H1 (cell line): ENCODE results near the gene CAMK2B. TPM values are rescaled to one million over a fixed set of nuclear protein-coding genes. Genes with fewer than 3 reads are reported as not detected.

Source experiments
- CTCF ChIA-PET: fragments of 300-600 bp; sonication (Branson Sonifier 250); formaldehyde crosslinking; loops from one replicate; lab custom pipeline; 2021; ENCODE audit not compliant: partially characterized antibody; lab: Charles Lee
- POLR2A ChIA-PET: fragments of 300-600 bp; sonication (Branson Sonifier 250); formaldehyde crosslinking; loops from one replicate; lab custom pipeline; 2021; ENCODE audit warnings: inconsistent platforms; ENCODE audit not compliant: partially characterized antibody; lab: Charles Lee
- DNase-seq, 2 experiments: peaks; one replicate each; pipeline versions ENCODE4 v3.0.0 to v3.0.0-alpha.2; 2010 to 2022; ENCODE audit warnings: low spot score in 2 of 2, low read depth in 1 of 2, mixed read lengths in 1 of 2
- FAIRE-seq: peaks from 2 replicates; lab custom pipeline; 2011; peaks lifted over from hg19 to GRCh38; lab: Jason Lieb, UNC
- H2AFZ ChIP-seq: 2 replicates; pipeline ENCODE4 v1.8.1; 2012; ENCODE audit warnings: low read length, inconsistent platforms
- H2AK5ac ChIP-seq: 2 replicates; pipeline ENCODE4 v1.6.1; 2013; ENCODE audit warnings: low read depth, low read length
- H2BK120ac ChIP-seq: replicated peaks from 2 replicates; pipeline ENCODE3; 2013; ENCODE audit warnings: low read depth, low read length, inconsistent platforms
- H2BK12ac ChIP-seq: 2 replicates; pipeline ENCODE4 v1.6.1; 2013; ENCODE audit warnings: low read depth, low read length
- H2BK15ac ChIP-seq: 2 replicates; pipeline ENCODE4 v1.6.1; 2013; ENCODE audit warnings: low read length
- H2BK20ac ChIP-seq: 2 replicates; pipeline ENCODE4 v1.6.1; 2013; ENCODE audit warnings: low read length
- H2BK5ac ChIP-seq: 2 replicates; pipeline ENCODE4 v1.6.1; 2013; ENCODE audit warnings: low read depth, low read length
- H3K14ac ChIP-seq: 2 replicates; pipeline ENCODE4 v1.6.1; 2013; ENCODE audit warnings: inconsistent platforms; ENCODE audit not compliant: insufficient read length
- H3K18ac ChIP-seq: 2 replicates; pipeline ENCODE4 v1.6.1; 2013; ENCODE audit warnings: low read length; ENCODE audit errors: extremely low read depth
- H3K23ac ChIP-seq: 2 replicates; pipeline ENCODE4 v1.6.1; 2013; ENCODE audit warnings: inconsistent platforms; ENCODE audit not compliant: insufficient read length
- H3K23me2 ChIP-seq: 2 replicates; pipeline ENCODE4 v1.6.1; 2013; ENCODE audit warnings: low read depth, low read length
- H3K27ac ChIP-seq: 2 replicates; pipeline ENCODE4 v1.6.1; 2011; ENCODE audit warnings: low read depth, low read length, inconsistent platforms
- H3K27me3 ChIP-seq, 4 experiments: replicated peaks in 1 of 4; 1 replicate in 1 of 4; 2 replicates in 3 of 4; pipeline versions ENCODE4 v1.6.1 to v1.8.1; 2011 to 2013; ENCODE audit warnings: low read length in 3 of 4, mild to moderate bottlenecking in 3 of 4, inconsistent platforms in 2 of 4, mixed read lengths in 2 of 4, moderate library complexity in 1 of 4; ENCODE audit not compliant: control insufficient read depth in 3 of 4, insufficient read depth in 3 of 4; ENCODE audit errors: extremely low read depth in 1 of 4
- H3K36me3 ChIP-seq, 4 experiments: 2 replicates each; pipeline versions ENCODE4 v1.6.1 to v1.8.1; 2011 to 2013; ENCODE audit warnings: mild to moderate bottlenecking in 4 of 4, low read length in 3 of 4, moderate library complexity in 2 of 4, control low read depth in 1 of 4, inconsistent platforms in 1 of 4; ENCODE audit not compliant: insufficient read depth in 4 of 4, control insufficient read depth in 2 of 4
- H3K4ac ChIP-seq: replicated peaks from 2 replicates; pipeline ENCODE3; 2013; ENCODE audit warnings: low read length, low read depth, mixed read lengths, inconsistent platforms; ENCODE audit not compliant: insufficient read length
- H3K4me1 ChIP-seq, 4 experiments: replicated peaks in 1 of 4; 1 replicate in 1 of 4; 2 replicates in 3 of 4; pipeline versions ENCODE4 v1.6.1 to v1.8.1; 2011 to 2013; ENCODE audit warnings: low read length in 3 of 4, inconsistent platforms in 2 of 4, mixed read lengths in 1 of 4; ENCODE audit not compliant: insufficient read depth in 4 of 4, control insufficient read depth in 3 of 4
- H3K4me2 ChIP-seq, 2 experiments: 2 replicates each; pipeline versions ENCODE4 v1.6.1 to v1.8.1; 2011 to 2013; ENCODE audit warnings: low read depth in 2 of 2, low read length in 2 of 2, control low read depth in 1 of 2, inconsistent platforms in 1 of 2, mild to moderate bottlenecking in 1 of 2; ENCODE audit not compliant: insufficient read depth in 1 of 2
- H3K4me3 ChIP-seq, 4 experiments: fragments of 200-600, 300-600 bp in 1 of 4; sonication (generic), shearing (Covaris generic), sonication (Bioruptor Twin) in 1 of 4; 2 replicates each; pipeline versions ENCODE4 v1.5.1 to v1.8.1; 2011 to 2016; ENCODE audit warnings: low read length in 4 of 4, low read depth in 3 of 4, control low read depth in 2 of 4, inconsistent platforms in 2 of 4, mild to moderate bottlenecking in 2 of 4, mixed read lengths in 1 of 4, moderate library complexity in 1 of 4; ENCODE audit not compliant: insufficient read depth in 2 of 4; ENCODE audit errors: extremely low read depth in 1 of 4
- H3K56ac ChIP-seq: replicated peaks from 2 replicates; pipeline ENCODE3; 2013; ENCODE audit warnings: low read depth, mild to moderate bottlenecking, mixed read lengths, low read length, inconsistent platforms; ENCODE audit not compliant: insufficient read length
- H3K79me1 ChIP-seq: 2 replicates; pipeline ENCODE4 v1.6.1; 2013; ENCODE audit warnings: low read depth, low read length, control low read depth
- H3K79me2 ChIP-seq, 2 experiments: 2 replicates each; pipeline versions ENCODE4 v1.6.1 to v1.8.1; 2012 to 2013; ENCODE audit warnings: low read length in 2 of 2, mild to moderate bottlenecking in 2 of 2, inconsistent platforms in 1 of 2; ENCODE audit not compliant: insufficient read depth in 2 of 2, control insufficient read depth in 1 of 2
- H3K9ac ChIP-seq, 4 experiments: replicated peaks in 1 of 4; 1 replicate in 1 of 4; 2 replicates in 3 of 4; pipeline versions ENCODE4 v1.6.1 to v1.8.1; 2011 to 2013; ENCODE audit warnings: low read depth in 3 of 4, low read length in 3 of 4, control low read depth in 2 of 4, mild to moderate bottlenecking in 2 of 4, moderate library complexity in 2 of 4, inconsistent platforms in 1 of 4; ENCODE audit errors: extremely low read depth in 1 of 4
- H3K9me3 ChIP-seq, 2 experiments: 2 replicates each; pipeline versions ENCODE4 v1.6.1 to v1.8.1; 2012 to 2013; ENCODE audit warnings: mild to moderate bottlenecking in 2 of 2, moderate library complexity in 2 of 2, control low read depth in 1 of 2, inconsistent platforms in 1 of 2, low read depth in 1 of 2, low read length in 1 of 2, mixed read lengths in 1 of 2; ENCODE audit not compliant: insufficient read depth in 2 of 2
- H4K20me1 ChIP-seq, 2 experiments: replicated peaks in 1 of 2; 2 replicates each; pipeline versions ENCODE3 to v1.8.1; 2011 to 2013; ENCODE audit warnings: inconsistent platforms in 2 of 2, low read length in 2 of 2, mild to moderate bottlenecking in 1 of 2; ENCODE audit not compliant: insufficient read depth in 2 of 2, control insufficient read depth in 1 of 2
- H4K5ac ChIP-seq: 2 replicates; pipeline ENCODE4 v1.6.1; 2013; ENCODE audit warnings: low read length, low read depth, mixed read lengths, inconsistent platforms; ENCODE audit not compliant: insufficient read length
- H4K8ac ChIP-seq: 2 replicates; pipeline ENCODE4 v1.8.0; 2013; ENCODE audit warnings: mild to moderate bottlenecking, moderate library complexity, low read length, inconsistent platforms; ENCODE audit not compliant: insufficient read depth; ENCODE audit errors: extremely low read depth
- H4K91ac ChIP-seq: replicated peaks from 2 replicates; pipeline ENCODE3; 2013; ENCODE audit warnings: low read length, mixed read lengths, inconsistent platforms; ENCODE audit not compliant: insufficient read length
- RAD21 ChIP-seq, 2 experiments: IDR thresholded peaks in 1 of 2; conservative IDR thresholded peaks in 1 of 2; 2 replicates each; pipeline ENCODE4 v1.6.1; 2011; ENCODE audit warnings: low read depth in 2 of 2, low read length in 2 of 2, improper control_type of control experiment in 1 of 2, inconsistent platforms in 1 of 2, mild to moderate bottlenecking in 1 of 2, moderate library complexity in 1 of 2
- SP2 ChIP-seq: IDR thresholded peaks from 2 replicates; pipeline ENCODE4 v1.6.1; 2012; ENCODE audit warnings: mild to moderate bottlenecking, low read length, inconsistent platforms
- ZNF274 ChIP-seq: IDR thresholded peaks from 2 replicates; pipeline ENCODE4 v1.7.0; 2012; ENCODE audit warnings: low read length, borderline replicate concordance; ENCODE audit errors: extremely low read depth
- WGBS, 2 experiments: shearing (Covaris generic) in 1 of 2; methylation state at CpG; one replicate each; pipeline versions ENCODE4 v1.1.6 to v1.1.7; 2013 to 2015; ENCODE audit warnings: low lambda C conversion rate in 2 of 2, mixed read lengths in 2 of 2, inconsistent platforms in 1 of 2, low coverage in 1 of 2, missing lambda C conversion rate in 1 of 2; ENCODE audit not compliant: insufficient replicate concordance in 2 of 2, insufficient coverage in 1 of 2, insufficient read length in 1 of 2; ENCODE audit errors: extremely low coverage in 1 of 2, missing lambda C conversion rate in 1 of 2; 5-methylcytosine and 5-hydroxymethylcytosine counted together
- polyA plus RNA-seq, 7 experiments: library from polyadenylated mRNA; depleted of rRNA in 3 of 7; stranded (reverse) in 5 of 7; unstranded in 2 of 7; fragments of >200 nt in 5 of 7; fragments of 200-250 nt in 2 of 7; gene quantifications; 1 replicate in 5 of 7; 2 replicates in 1 of 7; 4 replicates in 1 of 7; pipeline versions ENCODE4 v1.2.1 to v1.2.3, GENCODE V29; 2011 to 2013; ENCODE audit warnings: missing spikeins in 2 of 7, mixed read lengths in 2 of 7
- total RNA-seq: library from RNA; stranded (reverse); fragmentation: NEBNext Ultra II Directional; extraction: Animal tissue kit (Norgen Biotek cat#: 25700); gene quantifications from 2 replicates; pipeline ENCODE4 v1.2.1, GENCODE V29; 2021
- TF ChIP-seq, protein P1 (sequence below), 3 experiments: IDR thresholded peaks; 1 replicate in 2 of 3; 2 replicates in 1 of 3; pipeline versions ENCODE4 v1.5.1 to v1.6.1; 2011; ENCODE audit warnings: low read length in 3 of 3, mild to moderate bottlenecking in 3 of 3, inconsistent platforms in 2 of 3, low read depth in 1 of 3, moderate library complexity in 1 of 3; ENCODE audit not compliant: insufficient read depth in 1 of 3; ENCODE audit errors: control extremely low read depth in 1 of 3

The CAMK2B gene
- total and polyA plus RNA-seq, 2 of the 8 experiments (the other 6 are each of a cell fraction or from before 2014, with no cell fraction given), result 0.05 to 0.15 TPM

- Histone ChIP-seq H3K18ac (no peak overlapping the region), H2BK120ac (no peak overlapping the region), H4K20me1 (peaks cover 3 to 10% of the 10 kb centered on the region in 2 experiments), H3K79me1 (no peaks in the 10 kb centered on the region), H2BK15ac (no peak overlapping the region), H3K27ac (no peak overlapping the region), H3K36me3 (peaks cover 22 to 56% (median 39%) of the 10 kb centered on the region in 4 experiments), H2BK5ac (no peak overlapping the region), H4K91ac (no peak overlapping the region), H3K27me3 (no peaks in the 10 kb centered on the region), H4K5ac (no peak overlapping the region), H3K4me3 (no peak overlapping the region), H3K56ac (no peak overlapping the region), H3K9ac (no peak overlapping the region), H2BK20ac (no peak overlapping the region), H3K4ac (no peak overlapping the region), H3K79me2 (no peaks in the 10 kb centered on the region), H4K8ac (no peak overlapping the region), H3K23ac (no peak overlapping the region), H3K4me1 (peaks cover 0 to 11% (median 5%) of the 10 kb centered on the region in 4 experiments; a peak in 5 of 7 replicates), H3K4me2 (no peak overlapping the region), H3K14ac (no peak overlapping the region), H3K9me3 (no peaks in the 10 kb centered on the region), H2AFZ (no peak overlapping the region), H3K23me2 (no peaks in the 10 kb centered on the region), H2BK12ac (no peak overlapping the region), H2AK5ac (no peak overlapping the region)
- ChIA-PET POLR2A (interaction anchor here (0.7 kb wide), 2 partner anchors 10 to 71 kb away, joined by 3 read pairs; no protein-coding TSS in a partner anchor), CTCF (interaction anchor here (0.8 to 6.0 kb wide), 9 partner anchors 8 to 106 kb away, joined by 3 to 35 read pairs (median 4); partner anchors contain the start of gene YKT6)
- WGBS, 2 experiments, result 95% methylated on average over 10 of the region's 10 CpGs; no CpG with 5 or more reads in 1 of the 2 experiments
- DNase-seq (no peak), FAIRE-seq (no peak)
- TF ChIP-seq, protein P1, sequence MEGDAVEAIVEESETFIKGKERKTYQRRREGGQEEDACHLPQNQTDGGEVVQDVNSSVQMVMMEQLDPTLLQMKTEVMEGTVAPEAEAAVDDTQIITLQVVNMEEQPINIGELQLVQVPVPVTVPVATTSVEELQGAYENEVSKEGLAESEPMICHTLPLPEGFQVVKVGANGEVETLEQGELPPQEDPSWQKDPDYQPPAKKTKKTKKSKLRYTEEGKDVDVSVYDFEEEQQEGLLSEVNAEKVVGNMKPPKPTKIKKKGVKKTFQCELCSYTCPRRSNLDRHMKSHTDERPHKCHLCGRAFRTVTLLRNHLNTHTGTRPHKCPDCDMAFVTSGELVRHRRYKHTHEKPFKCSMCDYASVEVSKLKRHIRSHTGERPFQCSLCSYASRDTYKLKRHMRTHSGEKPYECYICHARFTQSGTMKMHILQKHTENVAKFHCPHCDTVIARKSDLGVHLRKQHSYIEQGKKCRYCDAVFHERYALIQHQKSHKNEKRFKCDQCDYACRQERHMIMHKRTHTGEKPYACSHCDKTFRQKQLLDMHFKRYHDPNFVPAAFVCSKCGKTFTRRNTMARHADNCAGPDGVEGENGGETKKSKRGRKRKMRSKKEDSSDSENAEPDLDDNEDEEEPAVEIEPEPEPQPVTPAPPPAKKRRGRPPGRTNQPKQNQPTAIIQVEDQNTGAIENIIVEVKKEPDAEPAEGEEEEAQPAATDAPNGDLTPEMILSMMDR (IDR thresholded peaks at IDR 0.05; ENCODE audit: control extremely low read depth in 1 of 3, insufficient read depth in 1 of 3, low read depth in 1 of 3, low read length in 3 of 3), result no peak
- TF ChIP-seq ZNF274 (no peak), RAD21 (IDR thresholded peaks at IDR 0.05 in 1 of 2, conservative IDR thresholded peaks at IDR 0.05 in 1 of 2; ENCODE audit: low read depth in 2 of 2, low read length in 2 of 2) (no peak), SP2 (no peak)
Measured at GRCh38 chr7:44211126-44211675, 114.2 kb downstream of the CAMK2B start.
